Stimulated activated CD8-positive, alpha-beta memory T cell treated with anti-CD3 and anti-CD28 coated beads, Interleukin-2, amount 100 ng/mL, for 1 hour (primary cell): ENCODE measurements around the gene HYDIN.
"Not testable (repeated sequence)": the region's sequence is repeated elsewhere in the genome, so short reads cannot be mapped to it uniquely, and the experiment has no call there.

Source experiments
- DNase-seq, 2 donors: peaks; one replicate each; pipeline ENCODE4 v3.0.0-alpha.2; 2020; ENCODE audit warnings: low read depth in 2 of 2

HYDIN gene

GRCh38 chr16:70861996-70862395, 368.5 kb downstream of the HYDIN start:
- not testable (repeated sequence) for DNase-seq

- not testable (repeated sequence) for DNase-seq
Measured at GRCh38 chr16:70851299-70851698, 379.2 kb downstream of the HYDIN start.

- not testable (repeated sequence) for DNase-seq
Measured at GRCh38 chr16:70823498-70824118, 406.9 kb downstream of the HYDIN start.

GRCh38 chr16:70822734-70823133, 407.8 kb downstream of the HYDIN start:
- DNase-seq, result not testable (repeated sequence)

- not testable (repeated sequence) for DNase-seq
Measured at GRCh38 chr16:70818088-70818487, 412.4 kb downstream of the HYDIN start.

- DNase-seq, result no peak
Measured at GRCh38 chr16:70809392-70810060, 421.0 kb downstream of the HYDIN start.

GRCh38 chr16:70808371-70808770, 422.2 kb downstream of the HYDIN start:
- no peak for DNase-seq

GRCh38 chr16:70805787-70806186, 424.7 kb downstream of the HYDIN start:
- no peak for DNase-seq

- no peak for DNase-seq
Measured at GRCh38 chr16:70805380-70805779, 425.1 kb downstream of the HYDIN start.

- no peak for DNase-seq
Measured at GRCh38 chr16:70804734-70805169, 425.8 kb downstream of the HYDIN start.

- no peak for DNase-seq
Measured at GRCh38 chr16:70804153-70804733, 426.3 kb downstream of the HYDIN start.

GRCh38 chr16:70803319-70803718, 427.2 kb downstream of the HYDIN start:
- DNase-seq, result no peak

- DNase-seq, result no peak
Measured at GRCh38 chr16:70801611-70802010, 428.9 kb downstream of the HYDIN start.

GRCh38 chr16:70800781-70801480, 429.6 kb downstream of the HYDIN start, which contains the start of gene VAC14:
Gene VAC14 (minus strand): TSS chr16:70801158. CDS start chr16:70800900, 258 bp downstream.
- DNase-seq, result peak; percentile 96

- DNase-seq, result no peak
Measured at GRCh38 chr16:70800311-70800710, 430.2 kb downstream of the HYDIN start.

- no peak for DNase-seq
Measured at GRCh38 chr16:70796301-70796700, 434.2 kb downstream of the HYDIN start.

- DNase-seq, result no peak
Measured at GRCh38 chr16:70795296-70795912, 435.1 kb downstream of the HYDIN start.

- DNase-seq, result no peak
Measured at GRCh38 chr16:70793851-70794502, 436.5 kb downstream of the HYDIN start.

GRCh38 chr16:70790815-70791214, 439.7 kb downstream of the HYDIN start:
- no peak for DNase-seq

GRCh38 chr16:70789595-70790447, 440.7 kb downstream of the HYDIN start:
- DNase-seq, result no peak
